NB4 (cell line): ENCODE measurements around the gene KCNC2.

Experiments
- DNase-seq: peaks from one replicate; pipeline ENCODE4 v3.0.0; 2010; ENCODE audit warnings: low read depth
- H3K4me3 ChIP-seq: one replicate; pipeline ENCODE4 v1.5.1; 2011; ENCODE audit warnings: mild to moderate bottlenecking, low read depth, low read length, moderate library complexity
- CTCF ChIP-seq: IDR thresholded peaks from one replicate; pipeline ENCODE4 v1.5.1; 2012; ENCODE audit warnings: low read depth, low read length
- MAX ChIP-seq: IDR thresholded peaks from 2 replicates; pipeline ENCODE4 v1.6.1; 2011; ENCODE audit warnings: low read depth, low read length
- MYC ChIP-seq: IDR thresholded peaks from 2 replicates; pipeline ENCODE4 v1.6.1; 2011; ENCODE audit warnings: low read depth, low read length
- POLR2A ChIP-seq: IDR thresholded peaks from 2 replicates; pipeline ENCODE4 v1.6.1; 2011; ENCODE audit warnings: mild to moderate bottlenecking; ENCODE audit not compliant: insufficient read length; ENCODE audit errors: extremely low read depth

KCNC2 gene

GRCh38 chr12:75227132-75227531 lies 17.5 kb upstream of the KCNC2 start:
- TF ChIP-seq MAX: no peak
- no peak for TF ChIP-seq MYC
- no peak for TF ChIP-seq POLR2A
- TF ChIP-seq CTCF: no peak
- DNase-seq: no peak
- H3K4me3 ChIP-seq: no peak overlapping the region

GRCh38 chr12:75212072-75212471 lies 2.4 kb upstream of the KCNC2 start:
- DNase-seq: no peak
- H3K4me3 ChIP-seq: no peak overlapping the region
- no peak for TF ChIP-seq CTCF
- no peak for TF ChIP-seq POLR2A
- TF ChIP-seq MAX: no peak
- TF ChIP-seq MYC: no peak

GRCh38 chr12:75208856-75209811 lies 505 bp downstream of the KCNC2 start:
- H3K4me3 ChIP-seq: no peak overlapping the region
- DNase-seq: peak; percentile 25
- no peak for TF ChIP-seq MYC

GRCh38 chr12:75207338-75208083 lies 2.1 kb downstream of the KCNC2 start:
- TF ChIP-seq CTCF (no peak), POLR2A (no peak), MAX (no peak), MYC (no peak)
- H3K4me3 ChIP-seq: no peak overlapping the region
- DNase-seq: no peak

- TF ChIP-seq MYC (no peak), MAX (no peak), CTCF (no peak), POLR2A (no peak)
- DNase-seq: no peak
- no peak overlapping the region for H3K4me3 ChIP-seq
Observed at GRCh38 chr12:75205558-75205957, 4.1 kb downstream of the KCNC2 start.

GRCh38 chr12:75196865-75197264 lies 12.8 kb downstream of the KCNC2 start:
- DNase-seq: no peak
- no peak overlapping the region for H3K4me3 ChIP-seq

More at GRCh38 chr12:75196865-75197264, 12.8 kb downstream of the KCNC2 start:
- no peak for TF ChIP-seq MAX
- no peak for TF ChIP-seq MYC
- no peak for TF ChIP-seq POLR2A
- TF ChIP-seq CTCF: no peak
